Upper lobe of left lung (tissue), 4 donors: Measurements from ENCODE around the gene EML5.

ENCODE experiments used
- CTCF ChIP-seq, 6 experiments: fragments of 450-650 bp in 4 of 6; fragments of 200-600 bp in 2 of 6; sonication (generic) in 2 of 6; IDR thresholded peaks; one replicate each; pipeline ENCODE4 v1.5.1; 2016 to 2019; ENCODE audit warnings: antibody characterized with exemption in 6 of 6
- POLR2AphosphoS5 ChIP-seq, 2 donors: sonication (generic); formaldehyde crosslinking; IDR thresholded peaks; one replicate each; pipeline ENCODE4 v1.5.1; 2017; ENCODE audit warnings: antibody characterized with exemption in 2 of 2

- TF ChIP-seq POLR2AphosphoS5 (IDR thresholded peaks at IDR 0.05) (no peak), CTCF (IDR thresholded peaks at IDR 0.05) (no peak)
Measured at GRCh38 chr14:88775532-88775931, 17.2 kb downstream of the EML5 start.
